Measurements from ENCODE around the gene CPAMD8.

Gene CPAMD8

GRCh38 chr19:17026706-17027534 is at the start of gene CPAMD8:
Gene CPAMD8 (minus strand): TSS chr19:17026810. CDS start chr19:17026642, 168 bp downstream.
- H3K36me3 ChIP-seq (ENCODE audit: control insufficient read depth in 5 of 5, insufficient read depth in 5 of 5, low read length in 5 of 5), result no peaks in the 10 kb centered on the region
- H3K9ac ChIP-seq (ENCODE audit: low read length in 5 of 5), result no peak within 1 kb of the TSS
- no peak within 1 kb of the TSS for H3K27ac ChIP-seq (ENCODE audit: low read depth, low read length)
- peaks cover 0 to 13% (median 8%) of the 10 kb centered on the region in 5 donors for H3K4me1 ChIP-seq (ENCODE audit: control insufficient read depth in 5 of 5, insufficient read depth in 5 of 5, low read length in 5 of 5)
- peaks cover 15 to 33% (median 26%) of the 10 kb centered on the region in 5 donors for H3K27me3 ChIP-seq (ENCODE audit: control insufficient read depth in 5 of 5, insufficient read depth in 4 of 5, low read length in 5 of 5)
- H3K4me3 ChIP-seq (ENCODE audit: low read depth in 1 of 5, low read length in 5 of 5), result peak within 1 kb of the TSS in 3 of 5 donors; percentile 25 to 54 (median 46)
- H3K9me3 ChIP-seq (ENCODE audit: control insufficient read depth in 5 of 5, low read length in 5 of 5), result peaks cover 0 to 21% (median 14%) of the 10 kb centered on the region in 5 donors

- Histone ChIP-seq H3K4me1 (ENCODE audit: control insufficient read depth in 5 of 5, insufficient read depth in 5 of 5, low read length in 5 of 5) (peaks cover 12 to 63% (median 53%) of the 10 kb centered on the region in 5 donors), H3K27me3 (ENCODE audit: control insufficient read depth in 5 of 5, insufficient read depth in 4 of 5, low read length in 5 of 5) (no peaks in the 10 kb centered on the region), H3K36me3 (ENCODE audit: control insufficient read depth in 5 of 5, insufficient read depth in 5 of 5, low read length in 5 of 5) (peaks cover 0 to 18% (median 2%) of the 10 kb centered on the region in 5 donors), H3K27ac (ENCODE audit: low read depth, low read length) (peak overlapping the region; percentile 69), H3K9ac (ENCODE audit: low read length in 5 of 5) (peak overlapping the region; percentile 56 to 92 (median 80)), H3K9me3 (ENCODE audit: control insufficient read depth in 5 of 5, low read length in 5 of 5) (no peaks in the 10 kb centered on the region), H3K4me3 (ENCODE audit: low read depth in 1 of 5, low read length in 5 of 5) (peak overlapping the region; percentile 85 to 90 (median 86))
These were observed 49.4 kb upstream of the CPAMD8 start for GRCh38 chr19:17075864-17076542.

GRCh38 chr19:17075035-17075863 is 48.6 kb upstream of the CPAMD8 start, which contains the start of the genes HAUS8 and MYO9B:
Gene HAUS8 (minus strand): TSS chr19:17075452. CDS start chr19:17075422, 30 bp downstream.
Gene MYO9B (plus strand): TSS chr19:17075777. CDS start chr19:17101718, 25,941 bp downstream.
- peak within 1 kb of the TSS; percentile 75 to 92 (median 81) for H3K9ac ChIP-seq (ENCODE audit: low read length in 5 of 5)
- peaks cover 12 to 58% (median 53%) of the 10 kb centered on the region in 5 donors for H3K4me1 ChIP-seq (ENCODE audit: control insufficient read depth in 5 of 5, insufficient read depth in 5 of 5, low read length in 5 of 5)
- no peaks in the 10 kb centered on the region for H3K9me3 ChIP-seq (ENCODE audit: control insufficient read depth in 5 of 5, low read length in 5 of 5)
- peak within 1 kb of the TSS; percentile 85 to 90 (median 89) for H3K4me3 ChIP-seq (ENCODE audit: low read depth in 1 of 5, low read length in 5 of 5)
- H3K27ac ChIP-seq (ENCODE audit: low read depth, low read length), result peak within 1 kb of the TSS; percentile 69
- H3K27me3 ChIP-seq (ENCODE audit: control insufficient read depth in 5 of 5, insufficient read depth in 4 of 5, low read length in 5 of 5), result no peaks in the 10 kb centered on the region
- peaks cover 0 to 21% (median 5%) of the 10 kb centered on the region in 5 donors for H3K36me3 ChIP-seq (ENCODE audit: control insufficient read depth in 5 of 5, insufficient read depth in 5 of 5, low read length in 5 of 5)

GRCh38 chr19:17074634-17075034 is 48.0 kb upstream of the CPAMD8 start:
- H3K9me3 ChIP-seq (ENCODE audit: control insufficient read depth in 5 of 5, low read length in 5 of 5), result no peaks in the 10 kb centered on the region
- peak overlapping the region; percentile 64 to 85 (median 81) for H3K9ac ChIP-seq (ENCODE audit: low read length in 5 of 5)
- peaks cover 10 to 52% (median 47%) of the 10 kb centered on the region in 5 donors for H3K4me1 ChIP-seq (ENCODE audit: control insufficient read depth in 5 of 5, insufficient read depth in 5 of 5, low read length in 5 of 5)
- peak overlapping the region; percentile 85 to 90 (median 87) for H3K4me3 ChIP-seq (ENCODE audit: low read depth in 1 of 5, low read length in 5 of 5)
- peak overlapping the region; percentile 65 for H3K27ac ChIP-seq (ENCODE audit: low read depth, low read length)
- no peaks in the 10 kb centered on the region for H3K27me3 ChIP-seq (ENCODE audit: control insufficient read depth in 5 of 5, insufficient read depth in 4 of 5, low read length in 5 of 5)
- peaks cover 0 to 21% (median 5%) of the 10 kb centered on the region in 5 donors for H3K36me3 ChIP-seq (ENCODE audit: control insufficient read depth in 5 of 5, insufficient read depth in 5 of 5, low read length in 5 of 5)

- H3K27me3 ChIP-seq (ENCODE audit: control insufficient read depth in 5 of 5, insufficient read depth in 4 of 5, low read length in 5 of 5), result no peaks in the 10 kb centered on the region
- peaks cover 0 to 22% (median 5%) of the 10 kb centered on the region in 5 donors for H3K36me3 ChIP-seq (ENCODE audit: control insufficient read depth in 5 of 5, insufficient read depth in 5 of 5, low read length in 5 of 5)
- no peaks in the 10 kb centered on the region for H3K9me3 ChIP-seq (ENCODE audit: control insufficient read depth in 5 of 5, low read length in 5 of 5)
- peak overlapping the region; percentile 85 to 90 (median 87) for H3K4me3 ChIP-seq (ENCODE audit: low read depth in 1 of 5, low read length in 5 of 5)
- peak overlapping the region in 3 of 5 donors; percentile 81 to 85 (median 82) for H3K9ac ChIP-seq (ENCODE audit: low read length in 5 of 5)
- H3K27ac ChIP-seq (ENCODE audit: low read depth, low read length), result peak overlapping the region; percentile 65
- H3K4me1 ChIP-seq (ENCODE audit: control insufficient read depth in 5 of 5, insufficient read depth in 5 of 5, low read length in 5 of 5), result peaks cover 10 to 46% (median 41%) of the 10 kb centered on the region in 5 donors
These were observed 47.4 kb upstream of the CPAMD8 start for GRCh38 chr19:17073869-17074633.

GRCh38 chr19:17070912-17071311 is 44.3 kb upstream of the CPAMD8 start:
- H3K27me3 ChIP-seq (ENCODE audit: control insufficient read depth in 5 of 5, insufficient read depth in 4 of 5, low read length in 5 of 5), result no peaks in the 10 kb centered on the region
- H3K9ac ChIP-seq (ENCODE audit: low read length in 5 of 5), result no peak overlapping the region
- H3K9me3 ChIP-seq (ENCODE audit: control insufficient read depth in 5 of 5, low read length in 5 of 5), result no peaks in the 10 kb centered on the region
- H3K4me3 ChIP-seq (ENCODE audit: low read depth in 1 of 5, low read length in 5 of 5), result no peak overlapping the region
- peaks cover 0 to 30% (median 8%) of the 10 kb centered on the region in 5 donors for H3K36me3 ChIP-seq (ENCODE audit: control insufficient read depth in 5 of 5, insufficient read depth in 5 of 5, low read length in 5 of 5)
- peaks cover 2 to 21% (median 13%) of the 10 kb centered on the region in 5 donors for H3K4me1 ChIP-seq (ENCODE audit: control insufficient read depth in 5 of 5, insufficient read depth in 5 of 5, low read length in 5 of 5)
- H3K27ac ChIP-seq (ENCODE audit: low read depth, low read length), result no peak overlapping the region

GRCh38 chr19:17070421-17070820 is 43.8 kb upstream of the CPAMD8 start:
- H3K27me3 ChIP-seq (ENCODE audit: control insufficient read depth in 5 of 5, insufficient read depth in 4 of 5, low read length in 5 of 5), result no peaks in the 10 kb centered on the region
- H3K27ac ChIP-seq (ENCODE audit: low read depth, low read length), result no peak overlapping the region
- peaks cover 2 to 19% (median 13%) of the 10 kb centered on the region in 5 donors for H3K4me1 ChIP-seq (ENCODE audit: control insufficient read depth in 5 of 5, insufficient read depth in 5 of 5, low read length in 5 of 5)
- no peak overlapping the region for H3K9ac ChIP-seq (ENCODE audit: low read length in 5 of 5)
- H3K4me3 ChIP-seq (ENCODE audit: low read depth in 1 of 5, low read length in 5 of 5), result no peak overlapping the region
- peaks cover 0 to 30% (median 8%) of the 10 kb centered on the region in 5 donors for H3K36me3 ChIP-seq (ENCODE audit: control insufficient read depth in 5 of 5, insufficient read depth in 5 of 5, low read length in 5 of 5)
- H3K9me3 ChIP-seq (ENCODE audit: control insufficient read depth in 5 of 5, low read length in 5 of 5), result no peaks in the 10 kb centered on the region

- Histone ChIP-seq H3K9ac (ENCODE audit: low read length in 5 of 5) (no peak overlapping the region), H3K27me3 (ENCODE audit: control insufficient read depth in 5 of 5, insufficient read depth in 4 of 5, low read length in 5 of 5) (no peaks in the 10 kb centered on the region), H3K27ac (ENCODE audit: low read depth, low read length) (no peak overlapping the region), H3K36me3 (ENCODE audit: control insufficient read depth in 5 of 5, insufficient read depth in 5 of 5, low read length in 5 of 5) (peaks cover 0 to 30% (median 8%) of the 10 kb centered on the region in 5 donors), H3K9me3 (ENCODE audit: control insufficient read depth in 5 of 5, low read length in 5 of 5) (no peaks in the 10 kb centered on the region), H3K4me3 (ENCODE audit: low read depth in 1 of 5, low read length in 5 of 5) (no peak overlapping the region), H3K4me1 (ENCODE audit: control insufficient read depth in 5 of 5, insufficient read depth in 5 of 5, low read length in 5 of 5) (peaks cover 2 to 9% (median 5%) of the 10 kb centered on the region in 5 donors)
These were observed 42.6 kb upstream of the CPAMD8 start for GRCh38 chr19:17069193-17069592.

GRCh38 chr19:17063428-17063827 is 36.8 kb upstream of the CPAMD8 start:
- peaks cover 4 to 17% (median 13%) of the 10 kb centered on the region in 5 donors for H3K36me3 ChIP-seq (ENCODE audit: control insufficient read depth in 5 of 5, insufficient read depth in 5 of 5, low read length in 5 of 5)
- H3K27me3 ChIP-seq (ENCODE audit: control insufficient read depth in 5 of 5, insufficient read depth in 4 of 5, low read length in 5 of 5), result no peaks in the 10 kb centered on the region
- peaks cover 0 to 13% (median 5%) of the 10 kb centered on the region in 5 donors for H3K4me1 ChIP-seq (ENCODE audit: control insufficient read depth in 5 of 5, insufficient read depth in 5 of 5, low read length in 5 of 5)
- H3K9ac ChIP-seq (ENCODE audit: low read length in 5 of 5), result no peak overlapping the region
- H3K4me3 ChIP-seq (ENCODE audit: low read depth in 1 of 5, low read length in 5 of 5), result no peak overlapping the region
- peaks cover 0 to 8% (median 6%) of the 10 kb centered on the region in 5 donors for H3K9me3 ChIP-seq (ENCODE audit: control insufficient read depth in 5 of 5, low read length in 5 of 5)
- no peak overlapping the region for H3K27ac ChIP-seq (ENCODE audit: low read depth, low read length)

Measured in subcutaneous abdominal adipose tissue (tissue), 5 donors.